Measurements from ENCODE around the gene XPO6. TPM values are rescaled to one million over a fixed set of nuclear protein-coding genes. Genes with fewer than 3 reads are reported as not detected.
A peak's percentile ranks its signal among the peaks of the same experiment; 100 is the strongest.

Gene XPO6
- total and polyA plus RNA-seq, 7 experiments from 2014 or later, result 89.5 to 437 (median 371) TPM

DNA sequence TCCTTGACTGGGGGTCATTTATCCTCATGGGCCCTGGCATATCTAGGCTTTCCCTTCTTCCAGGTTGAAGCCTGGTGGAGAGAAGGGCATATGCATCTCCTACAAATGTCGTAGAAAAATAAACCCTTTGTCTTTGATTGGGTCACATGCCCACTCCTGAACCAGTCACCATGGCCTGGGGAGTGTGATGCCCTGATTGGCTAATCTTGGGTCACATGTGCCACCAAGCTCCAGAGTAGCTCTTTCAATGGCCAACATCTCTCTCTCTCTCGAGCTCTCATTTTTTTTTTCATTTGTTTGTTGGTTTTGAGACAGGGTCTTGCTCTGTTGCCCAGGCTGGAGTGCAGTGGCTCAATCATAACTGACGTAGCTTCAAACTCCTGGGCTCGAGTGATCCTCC is 5.6 kb upstream of the XPO6 start:
- Mint-ChIP-seq H3K9me3 (peaks cover 0 to under 1% (median 0%) of the 10 kb centered on the region in 11 donors), H3K4me3 (no peak overlapping the region), H3K4me1 (peaks cover 2 to 10% (median 6%) of the 10 kb centered on the region in 7 donors), H3K36me3 (no peaks in the 10 kb centered on the region), H3K27me3 (no peaks in the 10 kb centered on the region), H3K27ac (peak overlapping the region in 1 of 9 donors; percentile 59)
- Histone ChIP-seq H3K4me3 (ENCODE audit: low read length) (no peak overlapping the region), H3K4me1 (ENCODE audit: control insufficient read depth in 2 of 2, insufficient read depth in 2 of 2, low read length in 2 of 2) (peaks cover 3 to 5% of the 10 kb centered on the region in 2 donors), H3K27ac (ENCODE audit: low read depth, low read length) (no peak overlapping the region), H3K36me3 (ENCODE audit: control insufficient read depth in 2 of 3, insufficient read depth in 3 of 3, low read length in 3 of 3) (no peaks in the 10 kb centered on the region), H3K9me3 (ENCODE audit: control insufficient read depth in 2 of 3, low read length in 3 of 3) (no peaks in the 10 kb centered on the region), H3K27me3 (ENCODE audit: control insufficient read depth in 2 of 2, insufficient read depth in 2 of 2, low read length in 2 of 2) (no peaks in the 10 kb centered on the region)
- intact Hi-C loops (cut with micrococcal nuclease), result loop anchor here (5.0 to 10.0 kb wide), 4 partner anchors 130 to 1023 kb away; partner anchors contain the start of genes APOBR (in 1 of the 2), CLN3 (in 1 of the 2) and KATNIP (in 1 of the 2)
- DNase-seq (no peak), ATAC-seq (no peak)
- CTCF ChIA-PET, result interaction anchor here (0.6 to 6.5 kb wide), 22 partner anchors 9 to 245 kb away, joined by 3 to 168 read pairs (median 6); no protein-coding TSS in a partner anchor
- POLR2A ChIA-PET, result interaction anchor here (0.7 to 4.0 kb wide), 6 partner anchors 12 to 84 kb away, joined by 3 to 32 read pairs (median 6); no protein-coding TSS in a partner anchor

DNA sequence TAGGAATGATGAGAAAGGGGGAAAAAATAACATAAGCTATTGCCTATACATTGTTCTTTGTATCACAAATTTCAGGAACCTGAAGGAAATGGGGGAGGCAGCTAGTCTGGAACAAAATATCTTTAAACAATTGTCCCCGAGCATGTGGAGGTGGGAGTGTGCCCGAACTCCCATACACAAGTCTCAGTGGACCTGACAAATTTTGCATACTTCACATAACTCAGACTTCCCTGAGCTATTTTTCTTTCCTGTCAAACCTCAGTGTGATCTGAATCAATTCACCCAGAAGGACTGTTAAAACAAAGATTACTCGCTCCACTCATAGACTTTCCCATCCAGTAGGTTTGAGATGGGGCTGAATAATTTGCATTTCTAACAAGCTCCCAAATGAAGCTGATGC is 1.6 kb upstream of the XPO6 start:
- H3K27me3 Mint-ChIP-seq, result no peaks in the 10 kb centered on the region
- peaks cover 5 to 15% (median 7%) of the 10 kb centered on the region in 5 donors for H3K36me3 Mint-ChIP-seq
- CTCF ChIA-PET, result interaction anchor here (0.6 to 1.9 kb wide), 4 partner anchors 11 to 76 kb away, joined by 3 to 6 read pairs (median 4); no protein-coding TSS in a partner anchor
- peak overlapping the region in 3 of 10 donors; percentile 23 to 71 (median 25) for H3K4me3 Mint-ChIP-seq
- H3K9me3 ChIP-seq (ENCODE audit: control insufficient read depth in 2 of 3, low read length in 3 of 3), result no peaks in the 10 kb centered on the region
- no peak overlapping the region for H3K4me3 ChIP-seq (ENCODE audit: low read length)
- no peak for ATAC-seq
- no peaks in the 10 kb centered on the region for H3K27me3 ChIP-seq (ENCODE audit: control insufficient read depth in 2 of 2, insufficient read depth in 2 of 2, low read length in 2 of 2)
- peaks cover 14 to 26% (median 23%) of the 10 kb centered on the region in 7 donors for H3K4me1 Mint-ChIP-seq
- H3K27ac Mint-ChIP-seq, result peak overlapping the region in 4 of 9 donors; percentile 5 to 22 (median 14)
- H3K36me3 ChIP-seq (ENCODE audit: control insufficient read depth in 2 of 3, insufficient read depth in 3 of 3, low read length in 3 of 3), result peaks cover 0 to 5% (median 0%) of the 10 kb centered on the region in 3 experiments
- POLR2A ChIA-PET, result interaction anchor here (1.2 to 6.0 kb wide), 5 partner anchors 59 to 75 kb away, joined by 4 to 92 read pairs (median 25); no protein-coding TSS in a partner anchor
- intact Hi-C loops (cut with micrococcal nuclease), result loop anchor here (2.0 to 10.0 kb wide), 7 partner anchors 94 to 1019 kb away; partner anchors contain the start of genes KATNIP (in 2 of the 2), APOBR (in 1 of the 2), ATXN2L (in 1 of the 2) and CLN3 (in 1 of the 2)
- H3K4me1 ChIP-seq (ENCODE audit: control insufficient read depth in 2 of 2, insufficient read depth in 2 of 2, low read length in 2 of 2), result peaks cover 10 to 15% of the 10 kb centered on the region in 2 donors
- DNase-seq, result no peak
- H3K27ac ChIP-seq (ENCODE audit: low read depth, low read length), result no peak overlapping the region
- H3K9me3 Mint-ChIP-seq, result peaks cover 0 to 5% (median 0%) of the 10 kb centered on the region in 11 donors

DNA sequence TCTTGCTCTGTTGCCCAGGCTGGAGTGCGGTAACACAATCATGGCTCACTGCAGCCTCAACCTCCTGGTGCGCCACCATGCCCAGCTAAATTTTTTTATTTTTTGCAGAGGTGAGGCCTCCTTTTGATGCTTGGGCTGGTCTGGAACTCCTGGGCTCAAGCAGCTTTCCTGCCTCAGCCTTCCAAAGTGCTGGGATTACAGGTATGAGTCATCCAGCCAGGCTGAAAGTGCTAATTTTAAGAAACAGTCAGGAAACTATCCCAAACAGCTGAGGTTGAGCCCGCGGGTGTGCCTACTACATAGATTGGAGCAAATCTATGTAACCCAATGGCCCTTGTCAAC is 738 bp upstream of the XPO6 start:
- Histone ChIP-seq H3K27me3 (ENCODE audit: control insufficient read depth in 2 of 2, insufficient read depth in 2 of 2, low read length in 2 of 2) (no peaks in the 10 kb centered on the region), H3K4me1 (ENCODE audit: control insufficient read depth in 2 of 2, insufficient read depth in 2 of 2, low read length in 2 of 2) (peaks cover 13 to 19% of the 10 kb centered on the region in 2 donors), H3K36me3 (ENCODE audit: control insufficient read depth in 2 of 3, insufficient read depth in 3 of 3, low read length in 3 of 3) (peaks cover 0 to 10% (median 3%) of the 10 kb centered on the region in 3 experiments), H3K9me3 (ENCODE audit: control insufficient read depth in 2 of 3, low read length in 3 of 3) (no peaks in the 10 kb centered on the region), H3K4me3 (ENCODE audit: low read length) (peak overlapping the region; percentile 53), H3K27ac (ENCODE audit: low read depth, low read length) (peak overlapping the region; percentile 57)
- Mint-ChIP-seq H3K9me3 (peaks cover 0 to 5% (median 0%) of the 10 kb centered on the region in 11 donors), H3K27ac (peak overlapping the region in 8 of 9 donors; percentile 36 to 98 (median 87)), H3K27me3 (no peaks in the 10 kb centered on the region), H3K4me3 (peak overlapping the region; percentile 65 to 98 (median 91)), H3K4me1 (peaks cover 8 to 33% (median 26%) of the 10 kb centered on the region in 7 donors), H3K36me3 (peaks cover 5 to 19% (median 9%) of the 10 kb centered on the region in 5 donors)
- ChIA-PET CTCF (interaction anchor here (0.7 to 1.9 kb wide), 3 partner anchors 19 to 76 kb away, joined by 4 to 7 read pairs (median 6); no protein-coding TSS in a partner anchor), POLR2A (interaction anchor here (0.6 to 6.1 kb wide), 7 partner anchors 28 to 341 kb away, joined by 3 to 92 read pairs (median 25); partner anchors contain the start of gene SGF29)
- DNase-seq (no peak), ATAC-seq (no peak)
- intact Hi-C loops (cut with micrococcal nuclease), result loop anchor here (1.0 to 10.0 kb wide), 13 partner anchors 19 to 1018 kb away; partner anchors contain the start of genes KATNIP (in 2 of the 2), APOBR (in 1 of the 2), ATXN2L (in 1 of the 2) and CLN3 (in 1 of the 2)

DNA sequence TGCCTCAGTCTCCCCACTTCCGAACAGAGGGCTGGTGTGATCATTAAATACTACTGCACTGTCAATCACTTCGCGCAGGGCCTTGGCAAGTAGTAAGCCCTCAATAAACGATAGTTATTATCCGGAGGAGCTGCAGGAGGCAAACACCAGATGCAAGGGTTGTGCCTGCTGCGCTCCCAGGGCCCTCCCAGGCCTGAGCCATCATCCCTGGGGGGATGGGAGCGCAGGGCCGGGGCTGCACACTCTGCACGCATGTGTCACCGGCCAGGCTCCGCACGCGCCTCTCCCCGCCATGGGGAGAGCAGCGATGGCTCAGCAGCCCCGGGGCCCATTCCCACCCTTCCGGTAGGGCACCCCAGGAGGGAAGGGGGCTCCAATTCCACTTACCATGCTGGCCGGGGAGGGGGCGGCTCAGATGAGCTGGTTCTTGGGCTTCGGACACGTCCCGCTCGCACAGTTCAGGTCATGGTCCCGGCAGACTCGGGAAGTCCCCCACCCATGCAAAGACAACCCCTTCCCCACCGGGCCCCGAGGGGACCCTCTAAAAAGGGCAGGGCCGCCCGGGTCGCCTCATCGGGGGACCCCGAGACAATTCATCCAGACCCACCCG is 681 bp downstream of the XPO6 start:
- no peaks in the 10 kb centered on the region for H3K27me3 Mint-ChIP-seq
- ATAC-seq (peak; percentile 33), DNase-seq (peak; percentile 36 to 71 (median 43))
- H3K4me1 ChIP-seq (ENCODE audit: control insufficient read depth in 2 of 2, insufficient read depth in 2 of 2, low read length in 2 of 2), result peaks cover 21 to 24% of the 10 kb centered on the region in 2 donors
- peak overlapping the region; percentile 85 for H3K27ac ChIP-seq (ENCODE audit: low read depth, low read length)
- H3K36me3 ChIP-seq (ENCODE audit: control insufficient read depth in 2 of 3, insufficient read depth in 3 of 3, low read length in 3 of 3), result peaks cover 0 to 14% (median 5%) of the 10 kb centered on the region in 3 experiments
- intact Hi-C loops (cut with micrococcal nuclease), result loop anchor here (1.0 to 10.0 kb wide), 9 partner anchors 9 to 1016 kb away; partner anchors contain the start of genes APOBR (in 1 of the 2), ATXN2L (in 1 of the 2), CLN3 (in 1 of the 2) and KATNIP (in 1 of the 2)
- H3K36me3 Mint-ChIP-seq, result peaks cover 5 to 25% (median 16%) of the 10 kb centered on the region in 5 donors
- peaks cover 0 to 5% (median 0%) of the 10 kb centered on the region in 11 donors for H3K9me3 Mint-ChIP-seq
- POLR2A ChIA-PET, result interaction anchor here (0.7 to 6.1 kb wide), 22 partner anchors 9 to 343 kb away, joined by 3 to 92 read pairs (median 10); partner anchors contain the start of gene SGF29
- no peaks in the 10 kb centered on the region for H3K9me3 ChIP-seq (ENCODE audit: control insufficient read depth in 2 of 3, low read length in 3 of 3)
- peaks cover 8 to 41% (median 39%) of the 10 kb centered on the region in 7 donors for H3K4me1 Mint-ChIP-seq
- H3K4me3 ChIP-seq (ENCODE audit: low read length), result peak overlapping the region; percentile 72
- peak overlapping the region in 9 of 10 donors; percentile 83 to 98 (median 93) for H3K4me3 Mint-ChIP-seq
- no peaks in the 10 kb centered on the region for H3K27me3 ChIP-seq (ENCODE audit: control insufficient read depth in 2 of 2, insufficient read depth in 2 of 2, low read length in 2 of 2)
- CTCF ChIA-PET, result interaction anchor here (0.8 to 4.9 kb wide), 10 partner anchors 12 to 106 kb away, joined by 3 to 26 read pairs (median 6); no protein-coding TSS in a partner anchor
- peak overlapping the region; percentile 51 to 95 (median 86) for H3K27ac Mint-ChIP-seq

DNA sequence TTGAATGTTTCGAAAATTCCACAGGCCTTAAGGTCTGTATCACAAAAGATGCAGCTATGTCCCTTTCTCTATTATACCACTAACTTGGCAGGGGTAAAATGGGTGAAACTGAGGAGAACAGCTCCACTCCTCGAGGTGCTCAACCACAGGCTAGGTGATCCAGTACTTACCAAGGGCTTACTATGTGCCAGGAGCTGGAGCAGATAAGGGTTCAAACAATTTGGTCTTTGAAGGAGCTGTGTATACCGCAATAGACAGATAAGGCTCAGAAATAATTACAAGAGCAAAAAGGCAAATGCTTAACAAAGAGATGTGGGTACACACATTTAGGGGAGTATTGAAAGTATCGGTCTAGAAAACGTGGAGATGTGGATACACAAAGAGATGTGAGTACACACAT is 1.5 kb downstream of the XPO6 start:
- peak overlapping the region in 9 of 10 donors; percentile 83 to 98 (median 93) for H3K4me3 Mint-ChIP-seq
- Histone ChIP-seq H3K36me3 (ENCODE audit: control insufficient read depth in 2 of 3, insufficient read depth in 3 of 3, low read length in 3 of 3) (peaks cover 3 to 21% (median 5%) of the 10 kb centered on the region in 3 experiments), H3K4me1 (ENCODE audit: control insufficient read depth in 2 of 2, insufficient read depth in 2 of 2, low read length in 2 of 2) (peaks cover 21 to 30% of the 10 kb centered on the region in 2 donors), H3K27me3 (ENCODE audit: control insufficient read depth in 2 of 2, insufficient read depth in 2 of 2, low read length in 2 of 2) (no peaks in the 10 kb centered on the region), H3K27ac (ENCODE audit: low read depth, low read length) (peak overlapping the region; percentile 85), H3K4me3 (ENCODE audit: low read length) (peak overlapping the region; percentile 72), H3K9me3 (ENCODE audit: control insufficient read depth in 2 of 3, low read length in 3 of 3) (no peaks in the 10 kb centered on the region)
- ATAC-seq (no peak), DNase-seq (no peak)
- H3K27ac Mint-ChIP-seq, result peak overlapping the region; percentile 51 to 95 (median 86)
- peaks cover 0 to 5% (median 0%) of the 10 kb centered on the region in 11 donors for H3K9me3 Mint-ChIP-seq
- peaks cover 5 to 27% (median 16%) of the 10 kb centered on the region in 5 donors for H3K36me3 Mint-ChIP-seq
- intact Hi-C loops (cut with micrococcal nuclease), result loop anchor here (1.0 to 10.0 kb wide), 8 partner anchors 8 to 1015 kb away; partner anchors contain the start of genes APOBR (in 1 of the 2), ATXN2L (in 1 of the 2), CLN3 (in 1 of the 2) and KATNIP (in 1 of the 2)
- no peaks in the 10 kb centered on the region for H3K27me3 Mint-ChIP-seq
- ChIA-PET POLR2A (interaction anchor here (0.7 to 6.1 kb wide), 22 partner anchors 8 to 100 kb away, joined by 3 to 92 read pairs (median 10); no protein-coding TSS in a partner anchor), CTCF (interaction anchor here (0.7 to 4.9 kb wide), 13 partner anchors 11 to 238 kb away, joined by 3 to 26 read pairs (median 5); no protein-coding TSS in a partner anchor)
- peaks cover 8 to 43% (median 39%) of the 10 kb centered on the region in 7 donors for H3K4me1 Mint-ChIP-seq

Data from naive thymus-derived CD4-positive, alpha-beta T cell (primary cell).